Epithelial cell of esophagus (primary cell): Measurements from ENCODE around the gene BTN2A1.

ENCODE experiments used
- DNase-seq: peaks from one replicate; pipeline ENCODE4 v3.0.0; 2010; ENCODE audit warnings: low read depth
- H3K4me3 ChIP-seq: 2 replicates; pipeline ENCODE4 v1.5.1; 2011; ENCODE audit warnings: mild to moderate bottlenecking, low read length, control low read depth
- CTCF ChIP-seq: IDR thresholded peaks from 2 replicates; pipeline ENCODE4 v1.5.1; 2011; ENCODE audit warnings: low read depth, mild to moderate bottlenecking, low read length, control low read depth, inconsistent platforms; ENCODE audit not compliant: insufficient read depth; ENCODE audit errors: missing control alignments

The BTN2A1 gene

DNA sequence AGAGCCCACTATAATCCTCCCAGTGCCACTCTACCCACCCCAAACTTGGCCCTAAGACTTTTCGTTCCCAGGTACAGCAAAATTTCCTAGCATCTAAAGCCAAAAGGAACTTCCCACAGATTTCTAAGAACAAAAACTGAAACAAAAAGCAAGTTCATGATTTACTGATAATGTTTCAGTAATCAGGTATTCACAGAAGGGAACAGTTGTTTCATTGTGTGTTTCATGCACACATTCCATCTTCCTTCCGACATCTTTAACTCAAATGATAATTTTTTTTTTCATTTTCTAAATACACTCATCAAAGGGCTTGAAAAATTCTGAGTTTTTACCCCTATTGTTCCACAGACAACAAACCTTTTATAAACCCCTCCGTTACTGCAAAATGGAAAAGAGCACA is 36.4 kb downstream of the BTN2A1 start:
- no peak for TF ChIP-seq CTCF

DNA sequence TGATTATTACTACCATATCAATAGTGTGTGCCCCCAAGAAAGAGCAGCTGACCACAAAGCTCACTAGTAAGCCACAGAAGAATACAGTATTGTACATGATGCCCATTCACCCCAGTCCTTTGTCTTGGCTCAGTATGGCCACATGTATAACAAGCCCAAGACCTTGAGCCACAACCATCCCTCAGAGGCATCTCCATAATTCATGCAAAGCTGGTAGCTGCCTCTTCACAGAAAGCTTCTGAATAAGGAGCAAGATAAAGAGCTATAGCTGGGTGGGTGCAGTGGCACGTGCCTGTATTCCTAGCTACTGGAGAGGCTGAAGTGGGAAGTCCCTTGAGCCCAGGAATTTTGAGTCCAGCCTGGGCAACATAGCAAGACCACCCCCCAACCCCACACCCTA is 37.5 kb downstream of the BTN2A1 start:
- H3K4me3 ChIP-seq: no peak overlapping the region
- no peak for TF ChIP-seq CTCF
- DNase-seq: no peak

More for the DNA sequence above, 36.4 kb downstream of the BTN2A1 start:
- no peak overlapping the region for H3K4me3 ChIP-seq
- DNase-seq: no peak

DNA sequence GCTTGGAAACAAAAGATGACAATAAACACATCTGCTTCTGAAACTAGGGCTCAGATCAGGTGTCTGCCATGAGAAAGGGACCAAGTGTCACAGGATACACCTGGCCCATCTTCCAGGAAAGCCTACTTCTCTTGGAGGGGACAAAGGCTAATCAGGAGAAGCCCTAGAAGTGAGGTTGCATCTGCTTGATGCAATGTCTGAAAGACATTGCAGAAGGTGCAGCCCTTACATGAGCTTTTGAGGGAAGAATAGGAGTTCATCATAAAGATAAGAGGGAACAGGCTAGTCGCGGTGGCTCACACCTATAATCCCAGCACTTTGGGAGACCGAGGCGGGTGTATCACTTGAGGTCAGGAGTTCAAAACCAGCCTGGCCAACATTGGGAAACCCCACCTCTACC is 39.9 kb downstream of the BTN2A1 start:
- H3K4me3 ChIP-seq: no peak overlapping the region
- TF ChIP-seq CTCF: no peak
- DNase-seq: no peak

- no peak for DNase-seq
- H3K4me3 ChIP-seq: no peak within 1 kb of the TSS
- TF ChIP-seq CTCF: no peak
These were observed 42.3 kb downstream of the BTN2A1 start, which contains the start of gene BTN1A1 for GRCh38 chr6:26500102-26500501. BTN1A1 (plus strand) TSS chr6:26500303; CDS start chr6:26501287, 984 bp downstream.

DNA sequence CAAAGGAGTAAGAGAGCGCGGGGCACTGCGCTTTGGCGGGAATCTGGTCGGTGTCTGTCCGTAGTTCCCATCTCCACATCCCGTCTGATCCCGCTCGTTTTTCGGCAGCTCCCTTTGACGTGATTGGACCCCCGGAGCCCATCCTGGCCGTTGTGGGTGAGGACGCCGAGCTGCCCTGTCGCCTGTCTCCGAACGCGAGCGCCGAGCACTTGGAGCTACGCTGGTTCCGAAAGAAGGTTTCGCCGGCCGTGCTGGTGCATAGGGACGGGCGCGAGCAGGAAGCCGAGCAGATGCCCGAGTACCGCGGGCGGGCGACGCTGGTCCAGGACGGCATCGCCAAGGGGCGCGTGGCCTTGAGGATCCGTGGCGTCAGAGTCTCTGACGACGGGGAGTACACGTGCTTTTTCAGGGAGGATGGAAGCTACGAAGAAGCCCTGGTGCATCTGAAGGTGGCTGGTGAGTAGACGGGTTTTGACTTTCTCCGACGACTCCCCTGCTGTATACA is 43.8 kb downstream of the BTN2A1 start:
- TF ChIP-seq CTCF: no peak
- DNase-seq: peak; percentile 25
- peak overlapping the region; percentile 15 for H3K4me3 ChIP-seq

- no peak for TF ChIP-seq CTCF
- DNase-seq: no peak
- H3K4me3 ChIP-seq: no peak overlapping the region
These were observed 44.4 kb downstream of the BTN2A1 start for GRCh38 chr6:26502165-26502564.

GRCh38 chr6:26502626-26503025 is 44.9 kb downstream of the BTN2A1 start:
- TF ChIP-seq CTCF: no peak
- DNase-seq: no peak
- no peak overlapping the region for H3K4me3 ChIP-seq
